H1 (cell line): ENCODE measurements around the gene C5AR1. TPM values are rescaled to one million over a fixed set of nuclear protein-coding genes. Genes with fewer than 3 reads are reported as not detected.
A peak's percentile ranks its signal among the peaks of the same experiment; 100 is the strongest.

Source experiments
- CHD2 ChIP-seq: IDR thresholded peaks from 2 replicates; pipeline ENCODE4 v1.6.1; 2012; ENCODE audit warnings: low read length, improper control_type of control experiment
- EP300 ChIP-seq, 2 experiments: IDR thresholded peaks; 1 replicate in 1 of 2; 2 replicates in 1 of 2; pipeline ENCODE4 v1.6.1; 2011 to 2012; ENCODE audit warnings: low read depth in 2 of 2, low read length in 2 of 2, mild to moderate bottlenecking in 2 of 2, borderline replicate concordance in 1 of 2, inconsistent platforms in 1 of 2, moderate library complexity in 1 of 2
- GTF2F1 ChIP-seq: IDR thresholded peaks from 2 replicates; pipeline ENCODE4 v1.6.1; 2012; ENCODE audit warnings: low read depth, low read length, improper control_type of control experiment, borderline replicate concordance
- MAX ChIP-seq: IDR thresholded peaks from 2 replicates; pipeline ENCODE4 v1.6.1; 2012; ENCODE audit warnings: inconsistent platforms
- SIN3A ChIP-seq, 2 experiments: IDR thresholded peaks in 1 of 2; conservative IDR thresholded peaks in 1 of 2; 2 replicates each; pipeline ENCODE4 v1.6.1; 2011 to 2012; ENCODE audit warnings: low read length in 2 of 2, improper control_type of control experiment in 1 of 2, low read depth in 1 of 2, mild to moderate bottlenecking in 1 of 2
- SP2 ChIP-seq: IDR thresholded peaks from 2 replicates; pipeline ENCODE4 v1.6.1; 2012; ENCODE audit warnings: mild to moderate bottlenecking, low read length, inconsistent platforms
- TAF1 ChIP-seq: IDR thresholded peaks from 2 replicates; pipeline ENCODE4 v1.6.1; 2011; ENCODE audit warnings: mild to moderate bottlenecking, low read depth, low read length
- TEAD4 ChIP-seq: IDR thresholded peaks from 2 replicates; pipeline ENCODE4 v1.6.1; 2012; ENCODE audit warnings: low read depth, low read length, inconsistent platforms, mixed read lengths
- polyA plus RNA-seq, 7 experiments: library from polyadenylated mRNA; depleted of rRNA in 3 of 7; stranded (reverse) in 5 of 7; unstranded in 2 of 7; fragments of >200 nt in 5 of 7; fragments of 200-250 nt in 2 of 7; gene quantifications; 1 replicate in 5 of 7; 2 replicates in 1 of 7; 4 replicates in 1 of 7; pipeline versions ENCODE4 v1.2.1 to v1.2.3, GENCODE V29; 2011 to 2013; ENCODE audit warnings: missing spikeins in 2 of 7, mixed read lengths in 2 of 7
- total RNA-seq: library from RNA; stranded (reverse); fragmentation: NEBNext Ultra II Directional; extraction: Animal tissue kit (Norgen Biotek cat#: 25700); gene quantifications from 2 replicates; pipeline ENCODE4 v1.2.1, GENCODE V29; 2021

Gene C5AR1
- total and polyA plus RNA-seq, 2 of the 8 experiments (the other 6 are each of a cell fraction or from before 2014, with no cell fraction given) = 0.20 TPM; not detected in 1

GRCh38 chr19:47305309-47305751 lies 4.3 kb upstream of the C5AR1 start (continued):
- TF ChIP-seq TEAD4 (peak; percentile 83), SIN3A (conservative IDR thresholded peaks at IDR 0.05 in 1 of 2, IDR thresholded peaks at IDR 0.05 in 1 of 2; ENCODE audit: low read depth in 1 of 2, low read length in 2 of 2) (0 out of 4 replicates have a peak, but pooled peaks of 1 of the 2 experiments have one; percentile 35), GTF2F1 (0 out of 2 replicates have a peak, but pooled peaks have one; percentile 12), TAF1 (no peak), CHD2 (no peak), EP300 (IDR thresholded peaks at IDR 0.05; ENCODE audit: borderline replicate concordance in 1 of 2, low read depth in 2 of 2, low read length in 2 of 2) (no peak), SP2 (no peak), MAX (peak; percentile 65)
